ENCODE results near the gene SYT1.

SYT1 gene

DNA sequence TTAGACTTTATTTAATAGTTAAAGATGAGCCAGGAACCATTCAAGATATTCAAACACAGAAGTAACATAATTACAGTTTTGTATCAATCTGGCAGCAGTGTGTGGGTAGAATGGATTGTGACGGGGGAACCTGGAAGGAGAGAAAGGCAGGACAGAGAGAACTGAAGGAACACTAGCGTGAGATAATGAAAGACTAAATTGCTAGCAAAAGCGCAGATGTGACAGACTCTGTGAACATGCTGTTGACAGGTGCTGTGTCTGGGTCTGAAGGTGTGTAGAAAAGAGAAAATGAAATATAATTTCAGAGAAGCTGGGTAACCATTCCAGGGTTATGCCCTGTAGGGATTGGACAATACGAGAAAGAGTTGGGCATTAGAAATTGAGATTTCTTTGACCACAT lies 372.3 kb downstream of the SYT1 start:
- DNase-seq = no peak

DNA sequence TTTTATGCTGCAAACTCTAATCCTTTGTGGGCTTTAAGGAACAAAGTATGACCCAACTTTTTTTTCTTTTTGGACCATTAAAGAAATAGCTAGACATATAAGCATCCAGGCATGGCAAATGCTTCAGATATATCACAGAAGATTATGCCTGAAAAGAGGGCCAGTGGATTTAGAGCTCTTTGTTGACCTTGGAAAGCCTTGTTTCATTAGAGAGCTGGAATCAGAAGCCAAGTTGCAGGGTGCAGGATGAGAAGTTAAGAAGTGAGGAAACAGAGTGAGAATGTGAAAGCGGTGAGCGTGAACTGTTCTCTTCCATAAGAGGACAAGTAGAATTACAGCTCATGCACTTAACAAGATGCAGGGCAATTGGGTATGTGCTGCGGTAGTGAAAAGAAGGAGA lies 373.7 kb downstream of the SYT1 start:
- DNase-seq = no peak

DNA sequence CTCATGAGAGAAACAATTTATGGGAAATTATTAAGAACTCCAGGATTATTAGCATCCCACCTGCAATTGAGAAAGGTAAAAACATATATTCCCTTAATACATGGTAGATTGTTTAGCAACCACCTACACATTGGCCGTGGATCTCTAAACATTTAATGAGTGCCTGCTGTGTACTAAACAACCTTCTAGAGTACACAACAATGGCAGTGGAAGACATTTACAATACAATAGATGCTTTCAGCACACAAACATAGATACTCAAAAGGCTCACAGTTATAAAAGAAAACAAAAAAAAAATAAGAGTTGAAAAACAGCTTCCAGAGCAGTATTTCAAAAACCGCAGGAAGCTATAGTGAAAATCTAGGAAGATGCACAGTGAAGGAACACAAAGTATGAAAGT lies 382.9 kb downstream of the SYT1 start:
- no peak for DNase-seq

DNA sequence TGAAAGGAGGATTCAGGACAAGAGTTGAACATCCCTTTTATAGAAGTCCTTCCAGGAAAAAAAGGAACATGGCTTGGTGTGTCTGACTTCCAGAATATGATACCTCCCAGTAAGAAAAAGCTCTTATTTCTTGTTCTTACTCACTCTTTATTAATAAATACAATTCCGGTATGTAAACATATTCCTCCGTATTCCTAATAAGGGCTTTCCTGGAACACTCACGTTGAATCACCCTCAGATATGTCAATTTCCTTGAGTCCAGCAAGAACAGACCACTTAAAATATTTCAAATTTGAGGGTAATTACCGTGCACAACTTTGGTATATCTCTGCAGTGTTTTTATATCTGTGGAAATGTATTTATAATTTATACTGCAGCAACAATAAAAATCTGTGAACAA lies 385.6 kb downstream of the SYT1 start:
- DNase-seq = no peak

DNA sequence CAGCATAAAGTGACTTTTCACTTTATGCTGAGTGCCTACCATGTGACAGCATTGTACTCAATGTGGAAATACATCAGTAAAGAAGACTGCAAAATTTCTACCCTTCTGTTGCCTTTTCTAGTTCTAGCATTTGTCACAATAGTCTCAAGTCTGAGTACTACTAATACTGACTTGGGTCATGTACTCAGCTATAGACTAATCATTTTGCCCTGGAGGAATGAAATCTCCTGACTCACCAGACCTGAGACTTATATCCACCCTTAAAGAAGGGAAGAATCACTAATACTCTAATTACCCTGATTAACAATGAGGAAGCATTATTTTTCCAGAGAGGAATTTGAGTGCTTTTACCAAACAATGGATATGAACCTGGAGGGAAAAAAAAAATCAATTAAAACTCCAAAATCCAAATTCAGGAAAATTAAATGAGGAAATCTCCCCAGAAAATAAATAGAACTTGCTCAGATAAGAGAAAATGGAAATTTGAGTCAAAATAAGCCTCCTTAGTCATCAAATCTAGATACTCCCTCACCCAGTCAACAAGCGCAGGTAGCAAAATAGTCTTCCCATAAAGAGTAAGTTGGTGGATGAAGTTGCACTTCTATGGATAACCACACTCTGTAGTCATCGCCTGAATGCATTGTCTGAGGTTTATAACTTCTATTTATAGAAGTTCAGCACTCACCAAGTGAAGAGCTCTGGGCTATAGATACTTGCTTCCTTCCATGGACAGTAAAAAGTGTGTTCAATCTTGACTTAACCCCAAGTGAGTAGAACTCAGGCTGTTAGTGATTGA lies 386.6 kb downstream of the SYT1 start:
- no peak for DNase-seq

DNA sequence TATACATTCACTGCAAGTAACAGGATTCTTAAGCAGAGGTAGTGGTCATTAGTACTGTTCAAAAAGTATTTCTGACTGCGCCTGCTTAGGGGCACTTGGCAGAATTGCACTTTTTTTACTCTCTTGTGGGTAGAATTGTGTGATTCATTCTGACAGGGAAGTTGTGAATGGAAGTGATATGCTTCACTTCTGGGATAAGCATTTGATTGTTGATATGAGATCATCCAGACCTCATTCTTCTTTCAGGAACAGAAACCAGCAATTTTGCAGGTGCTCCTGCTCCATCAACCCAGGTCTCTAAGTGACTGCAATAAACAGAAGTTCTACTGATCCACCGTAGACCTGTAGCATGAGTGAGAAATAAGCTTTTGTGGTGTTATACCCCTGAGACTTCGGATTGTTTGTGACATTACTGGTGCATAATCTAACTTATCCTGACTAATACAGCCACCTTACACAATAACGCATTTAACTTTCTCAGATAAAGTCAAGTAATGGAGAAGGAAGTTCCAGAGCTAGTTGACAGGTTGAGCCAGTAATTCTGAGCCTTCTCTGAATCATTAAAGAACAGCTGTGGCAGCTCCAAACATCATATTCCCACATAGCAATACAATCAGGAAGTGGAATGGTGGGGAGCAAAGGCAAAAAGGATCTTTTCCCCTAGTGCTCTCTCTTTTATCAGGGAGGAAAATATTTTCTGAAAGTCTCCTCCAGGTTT lies 387.9 kb downstream of the SYT1 start:
- no peak for DNase-seq

DNA sequence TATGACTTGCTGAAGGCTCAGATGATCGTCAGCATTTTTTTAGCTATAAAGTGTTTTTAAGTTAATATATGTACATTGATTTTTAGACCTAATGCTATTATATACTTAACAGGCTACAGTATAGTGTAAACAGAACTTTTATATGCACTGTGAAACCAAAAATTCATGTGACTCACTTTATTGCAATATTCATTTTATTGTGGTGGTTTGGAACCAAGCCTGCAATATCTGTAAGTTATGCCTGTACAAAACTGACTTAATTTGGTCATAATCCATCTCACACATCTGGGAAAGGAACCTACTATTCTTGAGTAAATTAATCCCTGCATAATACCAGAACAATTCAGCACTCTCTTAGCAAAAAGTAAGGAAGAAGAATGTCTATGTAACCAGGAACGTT lies 390.7 kb downstream of the SYT1 start:
- no peak for DNase-seq

DNA sequence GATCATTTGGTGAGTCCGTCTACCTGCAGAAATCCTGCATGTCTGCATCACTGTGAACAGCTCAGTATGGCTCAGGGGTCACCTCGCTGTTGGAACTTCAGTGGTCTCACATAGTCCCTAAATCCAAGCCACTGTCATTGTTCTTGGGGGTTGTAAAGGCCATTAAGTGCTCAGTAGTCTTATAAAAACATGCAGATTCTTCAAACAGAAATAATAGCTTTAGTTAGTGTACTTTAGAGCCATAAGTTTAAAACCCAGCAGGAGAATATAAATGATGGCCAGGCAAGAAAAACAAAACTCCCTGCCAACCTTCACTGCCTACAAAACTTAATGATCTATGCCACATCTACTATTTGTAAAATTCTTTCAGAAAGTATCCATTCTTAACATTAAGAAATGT lies 396.3 kb downstream of the SYT1 start:
- no peak for DNase-seq

DNA sequence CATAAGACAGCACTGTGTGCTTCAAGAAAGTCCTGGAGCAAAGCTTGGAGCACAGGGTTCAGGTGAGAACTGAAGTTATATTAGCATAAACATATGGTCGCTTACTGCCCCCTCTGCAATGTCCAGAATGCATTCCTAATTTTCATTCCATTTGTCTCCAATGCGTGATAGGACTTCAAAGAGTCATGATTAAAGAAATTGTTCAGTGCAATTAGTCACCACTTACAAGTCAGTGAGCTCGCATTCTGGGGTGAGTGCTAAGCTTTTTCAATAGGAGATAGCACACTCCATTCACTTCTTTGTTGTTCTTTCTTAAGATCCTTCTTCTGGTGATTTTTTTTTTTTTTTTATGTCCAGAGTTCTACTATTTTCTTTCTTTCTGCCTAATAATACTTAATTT lies 398.4 kb downstream of the SYT1 start:
- no peak for DNase-seq

DNA sequence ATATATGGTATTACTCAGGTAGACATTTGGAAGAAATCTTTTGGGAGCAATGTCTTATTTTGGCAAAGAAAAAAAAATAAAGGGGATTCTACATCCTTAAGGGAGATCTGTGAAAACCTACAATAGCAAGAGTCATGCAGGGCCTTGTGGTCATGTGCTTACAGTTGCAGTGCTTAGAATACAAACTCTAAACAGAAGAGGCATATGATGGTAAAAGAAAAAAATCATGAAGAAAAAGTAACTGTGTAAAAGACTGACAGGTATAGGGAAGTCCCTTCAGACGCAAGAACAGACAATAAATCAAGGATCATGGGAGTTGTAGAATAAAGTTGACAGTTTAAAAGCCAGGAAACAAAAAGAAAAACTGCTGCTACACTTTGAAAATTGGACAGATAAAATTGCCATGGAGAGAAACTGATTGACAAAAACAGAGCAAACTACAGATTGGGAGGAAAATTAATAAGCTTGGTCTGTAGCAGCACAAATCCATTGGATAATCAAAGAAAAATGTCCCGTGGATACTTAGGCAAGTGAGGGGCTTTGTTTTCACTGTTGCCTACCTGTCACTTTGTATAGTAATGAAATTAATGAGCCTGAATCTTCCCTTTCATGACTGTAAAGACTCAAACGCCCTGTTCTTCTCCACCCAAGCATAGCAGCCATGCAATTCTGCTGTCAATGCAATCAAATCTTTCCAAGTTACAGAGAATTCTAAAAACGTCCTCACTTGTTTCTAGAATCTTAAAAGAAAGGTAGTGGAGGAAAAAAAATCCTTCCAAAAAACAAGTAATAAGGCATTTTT lies 402.0 kb downstream of the SYT1 start:
- no peak for DNase-seq

DNA sequence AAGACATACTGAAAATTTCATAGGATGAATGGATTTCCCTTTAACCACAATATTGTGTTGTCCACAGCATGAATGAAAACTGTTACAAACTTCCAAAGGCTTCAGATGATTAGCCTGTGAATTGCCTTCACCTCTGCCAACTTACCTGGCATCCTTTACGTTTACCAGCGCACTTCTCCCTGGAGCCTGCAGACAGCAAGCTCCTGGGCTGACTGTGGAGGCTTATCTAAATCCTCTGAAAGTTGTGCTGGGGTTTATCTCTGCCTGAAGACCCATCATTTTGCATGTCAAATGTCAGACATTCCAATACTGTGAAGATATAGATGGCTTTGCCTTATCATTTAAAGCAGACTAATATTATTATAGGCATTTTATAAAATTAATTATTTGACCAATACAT lies 403.0 kb downstream of the SYT1 start:
- no peak for DNase-seq

DNA sequence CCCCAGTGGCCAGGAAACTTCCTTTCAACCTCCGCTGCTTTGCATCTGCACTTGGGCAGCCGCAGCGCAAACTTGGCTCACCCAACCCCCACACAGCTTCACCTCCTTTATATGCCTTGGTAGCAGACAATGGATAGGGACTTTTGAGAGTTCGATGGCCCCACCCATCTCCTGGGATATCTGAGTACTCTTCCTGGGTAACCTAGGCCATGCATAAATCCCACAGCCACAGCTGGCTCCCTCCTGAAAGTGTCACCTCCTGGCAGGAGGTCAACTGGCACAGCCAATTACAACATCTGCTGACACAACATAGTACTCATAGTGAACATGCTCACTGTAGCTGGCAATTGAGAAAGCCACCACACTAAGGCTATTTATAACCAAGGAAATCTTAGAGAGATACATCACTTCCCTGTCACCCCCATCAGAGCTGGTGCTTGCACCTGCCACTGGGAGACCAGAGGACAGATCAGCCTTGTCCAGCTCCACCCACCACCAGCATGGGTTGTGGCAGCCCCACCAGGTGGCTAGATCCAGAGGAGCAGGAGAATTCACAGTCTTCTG lies 410.0 kb downstream of the SYT1 start:
- DNase-seq = no peak

DNA sequence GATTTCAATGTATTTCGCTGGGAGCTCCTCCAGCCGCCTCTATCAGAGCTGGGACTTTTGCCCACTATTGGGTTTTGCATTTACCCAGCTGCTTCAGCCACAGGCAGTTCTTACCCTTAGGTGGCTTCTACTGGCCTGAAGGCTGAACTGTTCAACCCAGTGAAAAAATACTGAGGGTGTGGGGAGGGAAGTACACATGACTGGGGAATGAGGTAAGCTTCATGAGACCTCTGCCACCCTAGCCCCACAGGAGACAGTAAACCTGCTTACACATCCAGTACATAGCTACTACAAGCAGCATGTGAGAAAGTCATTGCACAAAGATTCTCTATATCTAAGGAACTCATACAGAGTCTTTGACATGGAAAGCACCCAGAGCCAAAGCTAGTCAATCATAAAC lies 411.1 kb downstream of the SYT1 start:
- DNase-seq = no peak

DNA sequence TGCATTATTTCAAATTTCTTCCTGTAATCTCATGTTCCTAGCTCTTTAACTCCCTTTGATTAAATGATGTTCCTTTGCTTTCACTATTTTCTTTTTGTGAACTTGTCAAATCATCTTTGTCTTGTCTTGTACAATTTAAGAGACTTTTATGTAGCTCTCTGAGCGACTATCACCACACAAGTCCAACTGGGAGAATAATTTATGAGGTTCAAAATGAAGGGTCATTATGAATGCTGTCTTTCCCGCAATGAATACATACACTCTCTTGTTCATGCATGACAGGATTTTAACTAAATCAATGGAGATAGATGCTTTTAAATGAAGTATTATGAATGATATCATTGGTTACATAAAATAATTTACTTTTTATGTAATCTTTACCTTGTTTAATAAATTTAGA lies 418.8 kb downstream of the SYT1 start:
- DNase-seq = no peak

DNA sequence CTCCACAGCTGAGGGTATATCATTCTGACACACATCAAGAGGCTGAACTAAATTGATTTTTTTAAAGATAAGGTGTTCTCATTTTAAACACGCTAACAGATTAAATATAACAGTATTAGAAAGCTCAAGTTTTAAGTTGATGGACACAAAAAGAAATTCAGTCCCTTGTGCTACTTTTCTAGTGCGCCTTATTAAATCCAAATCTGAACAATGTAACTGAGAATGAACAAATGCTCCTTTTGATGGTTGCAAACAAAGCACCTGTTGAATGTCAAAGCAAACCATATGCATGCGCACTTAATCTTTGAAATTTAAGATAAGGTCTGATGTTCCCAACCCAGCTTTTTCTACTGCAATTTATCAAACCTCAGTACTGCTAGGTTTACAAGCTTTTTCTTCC lies 424.3 kb downstream of the SYT1 start:
- no peak for DNase-seq

DNA sequence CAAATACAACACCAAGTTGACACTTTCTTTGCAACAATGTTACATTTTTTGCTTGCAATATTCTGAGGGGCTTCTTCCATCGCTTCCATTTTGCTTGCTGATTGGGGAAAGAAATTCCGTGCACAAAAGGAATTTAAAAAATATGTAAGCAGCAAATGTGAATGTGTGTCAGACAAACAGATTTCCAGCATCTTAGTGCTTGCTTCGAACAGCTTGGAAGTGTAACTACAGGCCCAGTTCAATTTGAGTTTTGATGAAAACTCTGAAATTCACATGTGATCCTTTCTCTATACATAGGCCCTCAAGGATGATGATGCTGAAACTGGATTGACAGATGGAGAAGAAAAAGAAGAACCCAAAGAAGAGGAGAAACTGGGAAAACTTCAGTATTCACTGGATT lies 427.1 kb downstream of the SYT1 start:
- no peak for DNase-seq

DNA sequence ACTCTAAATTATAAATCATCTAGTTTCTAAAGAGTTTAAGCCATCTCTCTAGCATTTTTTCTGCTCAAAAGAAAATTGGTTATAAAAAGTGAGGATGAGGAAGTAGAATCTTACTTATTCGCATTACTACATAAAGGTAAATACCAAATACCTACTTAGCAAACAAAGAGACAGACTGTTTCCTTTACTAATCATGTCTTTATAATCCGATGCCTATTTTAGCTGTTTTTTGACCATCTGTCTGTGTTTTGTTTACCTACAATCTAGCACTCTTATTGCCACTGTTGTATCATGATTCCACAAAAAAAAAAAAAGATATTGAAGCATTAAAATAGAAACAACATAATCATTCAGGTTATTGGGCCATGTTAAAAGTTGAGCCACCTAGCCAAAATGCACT lies 430.0 kb downstream of the SYT1 start:
- DNase-seq = no peak

DNA sequence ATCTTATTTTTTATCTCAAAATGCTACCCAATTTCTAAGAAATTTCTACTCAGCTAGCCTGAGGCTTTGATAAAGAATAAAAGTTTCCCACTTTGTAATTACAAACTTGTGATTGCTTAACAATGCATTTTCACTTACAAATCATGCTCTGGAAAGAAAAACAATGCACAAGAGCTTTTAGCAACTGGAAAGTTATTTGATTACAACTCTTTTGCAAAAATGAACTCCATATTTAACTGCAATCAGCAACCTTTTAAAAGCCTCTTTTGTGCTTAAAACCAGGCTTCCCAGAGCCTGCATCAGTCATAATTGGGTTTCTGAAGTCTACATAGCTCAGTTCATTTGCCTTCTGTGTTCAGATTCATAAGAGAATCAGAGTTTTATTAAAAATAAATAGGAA lies 431.0 kb downstream of the SYT1 start:
- DNase-seq = no peak

DNA sequence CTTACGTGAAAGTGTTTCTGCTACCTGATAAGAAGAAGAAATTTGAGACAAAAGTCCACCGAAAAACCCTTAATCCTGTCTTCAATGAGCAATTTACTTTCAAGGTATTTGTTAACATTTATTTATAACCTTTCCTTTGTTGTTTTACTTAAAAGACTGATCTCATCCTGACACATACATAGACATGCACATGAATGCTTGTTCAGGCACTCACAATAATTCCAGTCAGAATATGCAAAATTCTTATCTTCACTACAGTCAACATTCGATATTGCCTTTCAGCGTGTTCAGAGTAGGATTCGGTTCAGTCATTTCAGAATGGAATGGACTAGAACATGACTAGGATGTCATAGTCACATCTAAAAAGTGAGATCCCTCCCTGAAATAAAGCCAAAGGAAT lies 431.6 kb downstream of the SYT1 start:
- no peak for DNase-seq

DNA sequence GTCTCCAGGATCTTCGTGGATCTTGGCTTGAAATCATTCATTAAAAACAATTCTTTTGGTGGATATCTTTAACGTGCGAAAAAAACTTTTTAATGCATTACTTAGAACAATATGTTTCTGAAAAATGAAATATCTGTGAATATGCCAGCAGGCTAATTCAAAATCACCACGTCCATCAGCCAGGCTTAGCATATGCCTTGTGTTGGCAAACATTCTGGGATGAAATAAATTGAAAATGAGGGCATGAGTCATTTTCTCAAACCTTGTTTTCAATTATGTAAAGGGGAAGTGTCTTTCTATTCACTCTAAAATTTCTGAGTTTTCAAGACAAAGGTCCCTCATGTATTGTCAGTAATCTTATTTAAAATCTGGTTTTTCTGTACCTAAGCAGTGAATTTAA lies 432.3 kb downstream of the SYT1 start:
- no peak for DNase-seq

DNA sequence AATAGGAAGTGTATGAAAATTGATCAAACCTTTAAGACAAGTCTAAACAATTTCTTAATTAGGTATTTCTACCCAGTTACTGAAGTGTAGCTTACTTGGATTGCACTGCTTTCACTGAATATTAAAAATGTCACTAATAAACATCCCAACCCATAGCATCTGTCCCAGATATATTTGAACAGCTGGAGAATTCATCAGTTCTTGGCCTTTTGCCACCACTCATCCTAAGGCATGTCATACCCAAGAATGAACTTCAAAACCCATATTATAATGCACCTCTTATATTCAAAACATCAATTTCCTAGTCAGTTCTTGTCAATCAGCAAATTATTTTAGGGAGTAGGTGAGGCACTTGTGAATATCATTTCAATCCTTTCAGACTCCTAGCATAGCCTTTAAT lies 433.9 kb downstream of the SYT1 start:
- no peak for DNase-seq

DNA sequence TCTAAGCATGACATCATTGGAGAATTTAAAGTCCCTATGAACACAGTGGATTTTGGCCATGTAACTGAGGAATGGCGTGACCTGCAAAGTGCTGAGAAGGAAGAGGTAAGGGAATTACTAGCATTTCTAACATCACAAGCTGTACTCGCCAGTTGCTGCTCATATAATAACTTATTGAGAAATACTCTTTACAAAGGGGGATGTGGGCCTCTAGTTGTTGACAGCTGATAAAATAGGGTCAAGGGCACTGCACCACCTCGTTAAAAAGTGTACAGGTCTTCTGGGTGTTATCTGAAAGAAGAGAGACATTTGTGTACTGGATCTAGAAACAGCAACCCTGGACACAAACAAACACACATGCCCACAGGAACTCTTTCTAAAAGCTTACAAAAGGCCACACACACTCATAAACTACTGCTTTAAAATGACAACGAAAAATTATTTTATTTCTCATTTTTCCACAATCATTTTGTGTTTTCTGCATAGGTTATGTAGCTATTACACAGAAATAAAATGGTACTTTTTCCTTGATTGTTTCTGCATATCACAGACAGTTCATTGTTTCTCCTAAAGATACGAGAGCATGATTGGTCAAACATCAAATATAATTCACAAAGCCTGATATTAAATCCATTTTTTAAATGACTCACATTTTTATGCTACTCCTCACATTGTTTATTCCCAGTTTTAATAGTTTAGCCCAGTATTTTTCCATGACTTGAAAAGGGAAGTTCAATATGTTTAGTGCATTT lies 435.0 kb downstream of the SYT1 start:
- DNase-seq = no peak

DNA sequence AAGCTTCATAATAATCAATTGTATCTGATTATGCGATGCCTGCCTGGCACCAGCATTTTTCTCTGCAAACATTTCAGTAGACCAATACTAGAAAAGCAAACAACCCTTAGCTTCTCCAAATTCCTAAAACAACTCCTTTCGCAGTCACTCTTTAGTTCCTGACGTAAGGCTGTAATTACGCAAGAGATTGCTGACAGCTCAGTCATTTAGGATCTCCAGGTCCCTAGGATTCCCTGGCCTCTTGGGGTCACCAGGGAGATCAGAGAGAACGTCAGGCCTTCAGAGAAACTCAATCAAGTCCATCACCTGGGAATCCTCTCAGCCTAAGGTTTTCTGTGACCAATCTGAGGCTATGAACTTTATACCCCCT lies 435.6 kb downstream of the SYT1 start:
- no peak for DNase-seq

Measured in stimulated activated CD4-positive, alpha-beta T cell treated with anti-CD3 and anti-CD28 coated beads, Interleukin-15, amount 100 ng/mL, for 24 hours (primary cell).